ENCODE data around the gene FMNL2.

The FMNL2 gene

GRCh38 chr2:152635635-152636298, 300.8 kb downstream of the FMNL2 start:
- peak; percentile 18 to 56 for DNase-seq (ENCODE audit: low read depth in 2 of 2, low spot score in 1 of 2)

- DNase-seq (ENCODE audit: low read depth in 2 of 2, low spot score in 1 of 2), result no peak
These were observed 302.3 kb downstream of the FMNL2 start for GRCh38 chr2:152637251-152637650.

GRCh38 chr2:152638056-152638455, 303.1 kb downstream of the FMNL2 start:
- no peak for DNase-seq (ENCODE audit: low read depth in 2 of 2, low spot score in 1 of 2)

- no peak for DNase-seq (ENCODE audit: low read depth in 2 of 2, low spot score in 1 of 2)
These were observed 303.6 kb downstream of the FMNL2 start for GRCh38 chr2:152638590-152638989.

- DNase-seq (ENCODE audit: low read depth in 2 of 2, low spot score in 1 of 2), result no peak
These were observed 309.4 kb downstream of the FMNL2 start for GRCh38 chr2:152644189-152644873.

- no peak for DNase-seq (ENCODE audit: low read depth in 2 of 2, low spot score in 1 of 2)
These were observed 311.3 kb downstream of the FMNL2 start for GRCh38 chr2:152646264-152646663.

GRCh38 chr2:152646775-152647174, 311.8 kb downstream of the FMNL2 start:
- DNase-seq (ENCODE audit: low read depth in 2 of 2, low spot score in 1 of 2), result no peak

GRCh38 chr2:152647552-152647951, 312.6 kb downstream of the FMNL2 start:
- DNase-seq (ENCODE audit: low read depth in 2 of 2, low spot score in 1 of 2), result no peak

GRCh38 chr2:152648336-152648735, 313.4 kb downstream of the FMNL2 start:
- no peak for DNase-seq (ENCODE audit: low read depth in 2 of 2, low spot score in 1 of 2)

- DNase-seq (ENCODE audit: low read depth in 2 of 2, low spot score in 1 of 2), result no peak
These were observed 315.0 kb downstream of the FMNL2 start for GRCh38 chr2:152649997-152650396.

- no peak for DNase-seq (ENCODE audit: low read depth in 2 of 2, low spot score in 1 of 2)
These were observed 315.9 kb downstream of the FMNL2 start for GRCh38 chr2:152650768-152651371.

- DNase-seq (ENCODE audit: low read depth in 2 of 2, low spot score in 1 of 2), result no peak
These were observed 316.9 kb downstream of the FMNL2 start for GRCh38 chr2:152651834-152652233.

- no peak for DNase-seq (ENCODE audit: low read depth in 2 of 2, low spot score in 1 of 2)
These were observed 320.9 kb downstream of the FMNL2 start for GRCh38 chr2:152655880-152656279.

- no peak for DNase-seq (ENCODE audit: low read depth in 2 of 2, low spot score in 1 of 2)
These were observed 322.1 kb downstream of the FMNL2 start for GRCh38 chr2:152657043-152657442.

- no peak for DNase-seq (ENCODE audit: low read depth in 2 of 2, low spot score in 1 of 2)
These were observed 323.2 kb downstream of the FMNL2 start for GRCh38 chr2:152658221-152658620.

GRCh38 chr2:152661076-152661475, 326.1 kb downstream of the FMNL2 start:
- no peak for DNase-seq (ENCODE audit: low read depth in 2 of 2, low spot score in 1 of 2)

- no peak for DNase-seq (ENCODE audit: low read depth in 2 of 2, low spot score in 1 of 2)
These were observed 329.8 kb downstream of the FMNL2 start for GRCh38 chr2:152664725-152665124.

GRCh38 chr2:152674334-152674733, 339.4 kb downstream of the FMNL2 start:
- no peak for DNase-seq (ENCODE audit: low read depth in 2 of 2, low spot score in 1 of 2)

GRCh38 chr2:152676461-152676860, 341.5 kb downstream of the FMNL2 start:
- no peak for DNase-seq (ENCODE audit: low read depth in 2 of 2, low spot score in 1 of 2)

- DNase-seq (ENCODE audit: low read depth in 2 of 2, low spot score in 1 of 2), result no peak
These were observed 343.8 kb downstream of the FMNL2 start for GRCh38 chr2:152678808-152679207.

GRCh38 chr2:152682663-152683062, 347.7 kb downstream of the FMNL2 start:
- no peak for DNase-seq (ENCODE audit: low read depth in 2 of 2, low spot score in 1 of 2)

GRCh38 chr2:152683400-152683799, 348.4 kb downstream of the FMNL2 start:
- DNase-seq (ENCODE audit: low read depth in 2 of 2, low spot score in 1 of 2), result no peak

Data from stimulated activated CD8-positive, alpha-beta memory T cell treated with anti-CD3 and anti-CD28 coated beads, Interleukin-4, amount 100 ng/mL, for 4 hours (primary cell).